ENCODE results near the gene MFSD8. TPM values are rescaled to one million over a fixed set of nuclear protein-coding genes. Genes with fewer than 3 reads are reported as not detected.
"Not testable (repeated sequence)": the region's sequence is repeated elsewhere in the genome, so short reads cannot be mapped to it uniquely, and the experiment has no call there.

Gene MFSD8
- total RNA-seq, 1 experiment from 2014 or later: 16.6 TPM

GRCh38 chr4:127917151-127917550, 47.8 kb downstream of the MFSD8 start:
- DNase-seq (ENCODE audit: low spot score): no peak
- POLR2A ChIA-PET (ENCODE audit: low non-redundant PET): interaction anchor here (0.6 kb wide), 1 partner anchor 33 kb away, joined by 4 read pairs; no protein-coding TSS in a partner anchor
- TF ChIP-seq EZH2 (IDR thresholded peaks at IDR 0.05; ENCODE audit: borderline replicate concordance, low read depth, low read length, poor library complexity, severe bottlenecking) (no peak), CTCF (conservative IDR thresholded peaks at IDR 0.05; ENCODE audit: low read depth, low read length) (no peak)
- no TSS peak for BruUV-seq (replicated peaks)
- H3K36me3 ChIP-seq (ENCODE audit: insufficient read depth, low read length, poor library complexity, severe bottlenecking): peaks cover 6% of the 10 kb centered on the region
- H3K9me3 ChIP-seq (ENCODE audit: low read depth, low read length, poor library complexity, severe bottlenecking): no peaks in the 10 kb centered on the region
- CTCF ChIA-PET: no interaction called here
- H3K27ac ChIP-seq (ENCODE audit: low read depth, low read length, poor library complexity, severe bottlenecking): no peak overlapping the region
- H3K4me3 ChIP-seq (ENCODE audit: low read depth, low read length, poor library complexity, severe bottlenecking): no peak overlapping the region
- H3K27me3 ChIP-seq (replicated peaks; ENCODE audit: insufficient read depth, low read depth, low read length, poor library complexity): no peaks in the 10 kb centered on the region
- intact Hi-C loops (cut with micrococcal nuclease; ENCODE audit: unreplicated experiment): no loop called here
- H3K4me1 ChIP-seq (ENCODE audit: insufficient read depth, low read length, poor library complexity, severe bottlenecking): no peaks in the 10 kb centered on the region

- Histone ChIP-seq H3K9me3 (ENCODE audit: low read depth, low read length, poor library complexity, severe bottlenecking) (no peaks in the 10 kb centered on the region), H3K4me3 (ENCODE audit: low read depth, low read length, poor library complexity, severe bottlenecking) (no peak overlapping the region), H3K4me1 (ENCODE audit: insufficient read depth, low read length, poor library complexity, severe bottlenecking) (no peaks in the 10 kb centered on the region), H3K36me3 (ENCODE audit: insufficient read depth, low read length, poor library complexity, severe bottlenecking) (peaks cover 6% of the 10 kb centered on the region), H3K27ac (ENCODE audit: low read depth, low read length, poor library complexity, severe bottlenecking) (no peak overlapping the region), H3K27me3 (replicated peaks; ENCODE audit: insufficient read depth, low read depth, low read length, poor library complexity) (no peaks in the 10 kb centered on the region)
- CTCF ChIA-PET: no interaction called here
- POLR2A ChIA-PET (ENCODE audit: low non-redundant PET): interaction anchor here (0.6 kb wide), 1 partner anchor 32 kb away, joined by 4 read pairs; no protein-coding TSS in a partner anchor
- TF ChIP-seq CTCF (conservative IDR thresholded peaks at IDR 0.05; ENCODE audit: low read depth, low read length) (no peak), EZH2 (IDR thresholded peaks at IDR 0.05; ENCODE audit: borderline replicate concordance, low read depth, low read length, poor library complexity, severe bottlenecking) (no peak)
- DNase-seq (ENCODE audit: low spot score): no peak
- no TSS peak for BruUV-seq (replicated peaks)
- intact Hi-C loops (cut with micrococcal nuclease; ENCODE audit: unreplicated experiment): no loop called here
Measured at GRCh38 chr4:127916512-127916911, 48.5 kb downstream of the MFSD8 start.

- Histone ChIP-seq H3K4me1 (ENCODE audit: insufficient read depth, low read length, poor library complexity, severe bottlenecking) (no peaks in the 10 kb centered on the region), H3K27ac (ENCODE audit: low read depth, low read length, poor library complexity, severe bottlenecking) (no peak overlapping the region), H3K27me3 (replicated peaks; ENCODE audit: insufficient read depth, low read depth, low read length, poor library complexity) (no peaks in the 10 kb centered on the region), H3K36me3 (ENCODE audit: insufficient read depth, low read length, poor library complexity, severe bottlenecking) (no peaks in the 10 kb centered on the region), H3K4me3 (ENCODE audit: low read depth, low read length, poor library complexity, severe bottlenecking) (no peak overlapping the region), H3K9me3 (ENCODE audit: low read depth, low read length, poor library complexity, severe bottlenecking) (no peaks in the 10 kb centered on the region)
- ChIA-PET CTCF (no interaction called here), POLR2A (ENCODE audit: low non-redundant PET) (no interaction called here)
- intact Hi-C loops (cut with micrococcal nuclease; ENCODE audit: unreplicated experiment): no loop called here
- no TSS peak for BruUV-seq (replicated peaks)
- no peak for DNase-seq (ENCODE audit: low spot score)
- TF ChIP-seq EZH2 (IDR thresholded peaks at IDR 0.05; ENCODE audit: borderline replicate concordance, low read depth, low read length, poor library complexity, severe bottlenecking) (no peak), CTCF (conservative IDR thresholded peaks at IDR 0.05; ENCODE audit: low read depth, low read length) (no peak)
Measured at GRCh38 chr4:127905029-127905428, 59.9 kb downstream of the MFSD8 start.

- H3K4me3 ChIP-seq (ENCODE audit: low read depth, low read length, poor library complexity, severe bottlenecking); POLR2A ChIA-PET (ENCODE audit: low non-redundant PET); intact Hi-C loops (cut with micrococcal nuclease; ENCODE audit: unreplicated experiment); H3K27ac ChIP-seq (ENCODE audit: low read depth, low read length, poor library complexity, severe bottlenecking); CTCF ChIA-PET; H3K9me3 ChIP-seq (ENCODE audit: low read depth, low read length, poor library complexity, severe bottlenecking); DNase-seq (ENCODE audit: low spot score); BruUV-seq (replicated peaks); H3K27me3 ChIP-seq (replicated peaks; ENCODE audit: insufficient read depth, low read depth, low read length, poor library complexity); H3K4me1 ChIP-seq (ENCODE audit: insufficient read depth, low read length, poor library complexity, severe bottlenecking): not testable (repeated sequence)
- H3K36me3 ChIP-seq (ENCODE audit: insufficient read depth, low read length, poor library complexity, severe bottlenecking): peaks cover 36% of the 10 kb centered on the region
Measured at GRCh38 chr4:127899682-127900081, 65.3 kb downstream of the MFSD8 start.
